Sigmoid colon (tissue), 4 donors: ENCODE measurements around the gene PLCB1.

Experiments
- CTCF ChIP-seq, 4 experiments: fragments of 450-650 bp in 3 of 4; fragments of 200-600 bp in 1 of 4; IDR thresholded peaks; one replicate each; pipeline ENCODE4 v1.5.1; 2016 to 2019; ENCODE audit warnings: antibody characterized with exemption in 4 of 4, mild to moderate bottlenecking in 3 of 4, moderate library complexity in 2 of 4
- EP300 ChIP-seq, 4 donors: sonication (generic); formaldehyde crosslinking; IDR thresholded peaks; one replicate each; pipeline ENCODE4 v1.6.1; 2017; ENCODE audit warnings: antibody characterized with exemption in 4 of 4
- POLR2A ChIP-seq, 2 donors: fragments of 450-650 bp; IDR thresholded peaks; one replicate each; pipeline ENCODE4 v1.6.1; 2016; ENCODE audit warnings: antibody characterized with exemption in 2 of 2, mild to moderate bottlenecking in 2 of 2, moderate library complexity in 2 of 2
- POLR2AphosphoS5 ChIP-seq, 4 donors: sonication (generic); formaldehyde crosslinking; IDR thresholded peaks; one replicate each; pipeline ENCODE4 v1.6.1; 2017; ENCODE audit warnings: antibody characterized with exemption in 4 of 4

- TF ChIP-seq CTCF (IDR thresholded peaks at IDR 0.05) (no peak), EP300 (IDR thresholded peaks at IDR 0.05) (no peak), POLR2AphosphoS5 (IDR thresholded peaks at IDR 0.05) (no peak), POLR2A (IDR thresholded peaks at IDR 0.05) (no peak)
Measured at GRCh38 chr20:8097307-8097706, 34.8 kb upstream of the PLCB1 start.
